Cardiac atrium fibroblast (primary cell): ENCODE measurements around the gene ARHGAP10. TPM values are rescaled to one million over a fixed set of nuclear protein-coding genes. Genes with fewer than 3 reads are reported as not detected.

Experiments
- total RNA-seq: library from RNA; depleted of rRNA; stranded (reverse); fragments of >200 nt; gene quantifications from 2 replicates; pipeline ENCODE4 v1.2.3, GENCODE V29; 2015

Gene ARHGAP10
- 19.3 and 20.9 TPM in 2 replicates for total RNA-seq

GRCh38 chr4:147731580-147732517 is at the start of gene ARHGAP10:
Gene ARHGAP10, plus strand, starts transcription at chr4:147732088. Its CDS starts 214 bp downstream, at chr4:147732302.

GRCh38 chr4:147683717-147684700 is 47.9 kb upstream of the ARHGAP10 start, which contains the start of gene PRMT9:
Gene PRMT9, minus strand, starts transcription at chr4:147684163. Its CDS starts 176 bp downstream, at chr4:147683987.

Other genes starting within 250 kb of the ARHGAP10 start
- gene TMEM184C, start 114.7 kb upstream of the ARHGAP10 start, total RNA-seq, result 26.2 and 30.3 TPM in 2 replicates
- 6.0 and 6.2 TPM in 2 replicates for gene PRMT9, start 47.9 kb upstream of the ARHGAP10 start, total RNA-seq